ENCODE results near the gene PROCR. TPM values are rescaled to one million over a fixed set of nuclear protein-coding genes. Genes with fewer than 3 reads are reported as not detected.
"Not testable (repeated sequence)": the region's sequence is repeated elsewhere in the genome, so short reads cannot be mapped to it uniquely, and the experiment has no call there.

PROCR gene
- total and polyA plus RNA-seq, 9 of the 15 experiments (the other 6 are each of a cell fraction or from before 2014, with no cell fraction given): 1.6 to 7.1 (median 4.0) TPM

- peaks cover 0 to 2% of the 10 kb centered on the region in 2 experiments; a peak in 3 of 5 replicates for H3K4me1 ChIP-seq (replicated peaks in 1 of 2; ENCODE audit: control insufficient read depth in 2 of 2, insufficient read depth in 2 of 2, low read length in 2 of 2)
- no peaks in the 10 kb centered on the region for H3K79me2 ChIP-seq (ENCODE audit: control insufficient read depth, insufficient read depth, low read length)
- TF ChIP-seq FOXA1 (IDR thresholded peaks at IDR 0.05; ENCODE audit: borderline replicate concordance) (no peak), TCF7L2 (IDR thresholded peaks at IDR 0.05; ENCODE audit: low read depth, low read length) (no peak)
- FAIRE-seq (no peak), ATAC-seq (no peak), DNase-seq (ENCODE audit: extremely low read depth in 1 of 4, low spot score in 3 of 4) (no peak)
- ChIA-PET CTCF (ENCODE audit: low intra/inter-chr PET ratio) (no interaction called here), POLR2A (no interaction called here)
- H3K4me2 ChIP-seq (ENCODE audit: insufficient read depth, low read length): no peak overlapping the region
- no peaks in the 10 kb centered on the region for H3K9me1 ChIP-seq (ENCODE audit: control insufficient read depth, insufficient read depth, low read length)
- H3K27ac ChIP-seq (ENCODE audit: extremely low read depth, low read depth, low read length): no peak overlapping the region
- H3K4me3 ChIP-seq: no peak overlapping the region
- intact Hi-C loops (cut with micrococcal nuclease) (no loop called here), in situ Hi-C loops (cut with MboI) (no loop called here)
- no peaks in the 10 kb centered on the region for H4K20me1 ChIP-seq (replicated peaks; ENCODE audit: control insufficient read depth, insufficient read depth, low read length)
- H3K9me3 ChIP-seq (replicated peaks; ENCODE audit: control insufficient read depth, insufficient read depth, low read depth, low read length): no peaks in the 10 kb centered on the region; the same call in 1 of the 2 replicates
- no peak overlapping the region for H3K9ac ChIP-seq (ENCODE audit: insufficient read depth in 1 of 2, low read depth in 2 of 2, low read length in 2 of 2)
- H3K27me3 ChIP-seq (ENCODE audit: control insufficient read depth in 2 of 2, insufficient read depth in 2 of 2, low read length in 2 of 2): no peaks in the 10 kb centered on the region
- no peak overlapping the region for H2AFZ ChIP-seq (ENCODE audit: low read depth, low read length)
- no TSS peak for BruUV-seq (replicated peaks)
- no peaks in the 10 kb centered on the region for H3K36me3 ChIP-seq (ENCODE audit: control insufficient read depth, insufficient read depth, low read length)
Observed at GRCh38 chr20:35181731-35182130, 9.9 kb downstream of the PROCR start.

- H4K20me1 ChIP-seq (replicated peaks; ENCODE audit: control insufficient read depth, insufficient read depth, low read length); H3K9me3 ChIP-seq (replicated peaks; ENCODE audit: control insufficient read depth, insufficient read depth, low read depth, low read length); H3K9me1 ChIP-seq (ENCODE audit: control insufficient read depth, insufficient read depth, low read length); intact Hi-C loops (cut with micrococcal nuclease); H2AFZ ChIP-seq (ENCODE audit: low read depth, low read length); H3K79me2 ChIP-seq (ENCODE audit: control insufficient read depth, insufficient read depth, low read length); H3K4me3 ChIP-seq; H3K4me2 ChIP-seq (ENCODE audit: insufficient read depth, low read length); BruUV-seq (replicated peaks); H3K36me3 ChIP-seq (ENCODE audit: control insufficient read depth, insufficient read depth, low read length); in situ Hi-C loops (cut with MboI); FAIRE-seq; H3K9ac ChIP-seq (ENCODE audit: insufficient read depth in 1 of 2, low read depth in 2 of 2, low read length in 2 of 2); H3K27me3 ChIP-seq (ENCODE audit: control insufficient read depth in 2 of 2, insufficient read depth in 2 of 2, low read length in 2 of 2); CTCF ChIA-PET (ENCODE audit: low intra/inter-chr PET ratio); DNase-seq (ENCODE audit: extremely low read depth in 1 of 4, low spot score in 3 of 4); H3K27ac ChIP-seq (ENCODE audit: extremely low read depth, low read depth, low read length); TF ChIP-seq PBX2 (tag; conservative IDR thresholded peaks at IDR 0.05; ENCODE audit: low read depth): not testable (repeated sequence)
- peaks cover 11 to 12% of the 10 kb centered on the region in 2 experiments for H3K4me1 ChIP-seq (replicated peaks in 1 of 2; ENCODE audit: control insufficient read depth in 2 of 2, insufficient read depth in 2 of 2, low read length in 2 of 2)
- ATAC-seq: peak; percentile 49; the same call in 2 of the 3 replicates
- 35% methylated on average over 8 of the region's 10 CpGs for WGBS (ENCODE audit: insufficient coverage, low coverage, missing lambda C conversion rate)
- POLR2A ChIA-PET: interaction anchor here (1.1 kb wide), 1 partner anchor 10 kb away, joined by 5 read pairs; no protein-coding TSS in a partner anchor
- TF ChIP-seq SMARCA4 (IDR thresholded peaks at IDR 0.05) (peak; percentile 43; the same call in 1 of the 2 replicates), DPF2 (IDR thresholded peaks at IDR 0.05) (peak; percentile 12; the same call in 1 of the 2 replicates), SMARCE1 (IDR thresholded peaks at IDR 0.05) (peak; percentile 33; the same call in 1 of the 2 replicates), MAFG (tag; conservative IDR thresholded peaks at IDR 0.05) (peak; percentile 57), CTBP1 (IDR thresholded peaks at IDR 0.05; ENCODE audit: borderline replicate concordance) (peak; percentile 54; the same call in 1 of the 2 replicates), PBX2 (CRISPR knock-in tag; IDR thresholded peaks at IDR 0.05; ENCODE audit: low read depth) (peak; percentile 42; the same call in 1 of the 2 replicates), ZFX (CRISPR knock-in tag; IDR thresholded peaks at IDR 0.05) (peak; percentile 16; the same call in 1 of the 2 replicates), ZNF316 (IDR thresholded peaks at IDR 0.05) (peak; percentile 14; the same call in 1 of the 2 replicates), CEBPB (tag; IDR thresholded peaks at IDR 0.05) (peak; percentile 64)
Observed at GRCh38 chr20:35186691-35187289, 14.9 kb downstream of the PROCR start.
